Neural progenitor cell (in vitro differentiated cells): ENCODE measurements around the gene TMEM47. TPM values are rescaled to one million over a fixed set of nuclear protein-coding genes. Genes with fewer than 3 reads are reported as not detected.

Experiments
- DNase-seq: peaks from one replicate; pipeline ENCODE4 v3.0.0-alpha.2; 2016; ENCODE audit warnings: low spot score
- H2AFZ ChIP-seq: fragments of 200-600 bp; sonication (generic); replicated peaks from 2 replicates; pipeline ENCODE4 v1.6.1; 2016; ENCODE audit warnings: antibody characterized with exemption
- H3F3A ChIP-seq: fragments of 200-600 bp; sonication (generic); 2 replicates; pipeline ENCODE4 v1.6.1; 2016; ENCODE audit warnings: antibody characterized with exemption, low read depth
- H3K27ac ChIP-seq: fragments of 200-600 bp; sonication (generic); 2 replicates; pipeline ENCODE4 v1.5.1; 2016; ENCODE audit warnings: mild to moderate bottlenecking
- H3K27me3 ChIP-seq: fragments of 200-600 bp; sonication (generic); 2 replicates; pipeline ENCODE4 v1.6.1; 2016; ENCODE audit warnings: mild to moderate bottlenecking, moderate library complexity
- H3K36me3 ChIP-seq: fragments of 200-600 bp; sonication (generic); 2 replicates; pipeline ENCODE4 v1.5.1; 2016
- H3K4me1 ChIP-seq: fragments of 200-600 bp; sonication (generic); 2 replicates; pipeline ENCODE4 v1.6.1; 2016; ENCODE audit warnings: mixed run types
- H3K4me2 ChIP-seq: fragments of 200-600 bp; sonication (generic); 2 replicates; pipeline ENCODE4 v1.6.1; 2016
- H3K4me3 ChIP-seq: fragments of 200-600 bp; sonication (generic); 2 replicates; pipeline ENCODE4 v1.5.1; 2016
- H3K79me2 ChIP-seq: fragments of 200-600 bp; sonication (generic); 2 replicates; pipeline ENCODE4 v1.6.1; 2016; ENCODE audit warnings: low read depth
- H3K9ac ChIP-seq: fragments of 200-600 bp; sonication (generic); 2 replicates; pipeline ENCODE4 v1.6.1; 2016
- H3K9me3 ChIP-seq: fragments of 200-600 bp; sonication (generic); 2 replicates; pipeline ENCODE4 v1.5.1; 2016; ENCODE audit warnings: low read depth
- H4K20me1 ChIP-seq: fragments of 200-600 bp; sonication (generic); 2 replicates; pipeline ENCODE4 v1.6.1; 2016; ENCODE audit warnings: low read depth
- H3K27ac Mint-ChIP-seq: 3 replicates; pipeline ENCODE4 v1.8.0; 2021; ENCODE audit warnings: mixed read lengths
- H3K27me3 Mint-ChIP-seq: 2 replicates; pipeline ENCODE4 v1.8.0; 2022; ENCODE audit warnings: low read depth, mild to moderate bottlenecking, inconsistent platforms, moderate library complexity, mixed read lengths; ENCODE audit not compliant: insufficient read depth
- H3K36me3 Mint-ChIP-seq: 3 replicates; pipeline ENCODE4 v1.8.0; 2021; ENCODE audit warnings: mixed read lengths
- H3K4me1 Mint-ChIP-seq: 3 replicates; pipeline ENCODE4 v1.8.0; 2021; ENCODE audit warnings: mixed read lengths
- H3K4me3 Mint-ChIP-seq: 3 replicates; pipeline ENCODE4 v1.8.0; 2021; ENCODE audit warnings: mild to moderate bottlenecking, moderate library complexity, mixed read lengths
- H3K9me3 Mint-ChIP-seq: 3 replicates; pipeline ENCODE4 v1.8.0; 2020; ENCODE audit warnings: mixed read lengths
- EZH2 ChIP-seq: fragments of 200-600 bp; sonication (generic); IDR thresholded peaks from 2 replicates; pipeline ENCODE4 v1.6.1; 2017; ENCODE audit warnings: antibody characterized with exemption, mild to moderate bottlenecking, moderate library complexity
- EZH2phosphoT487 ChIP-seq: fragments of 200-600 bp; sonication (generic); IDR thresholded peaks from 2 replicates; pipeline ENCODE4 v1.6.1; 2017; ENCODE audit warnings: antibody characterized with exemption
- total RNA-seq: library from RNA; depleted of rRNA; stranded (reverse); fragments of >200 nt; gene quantifications from 2 replicates; pipeline ENCODE4 v1.2.3, GENCODE V29; 2015; ENCODE audit warnings: low replicate concordance
- TF ChIP-seq, protein P1 (sequence below): fragments of 200-600 bp; sonication (generic); IDR thresholded peaks from 2 replicates; pipeline ENCODE4 v1.5.1; 2017; ENCODE audit warnings: antibody characterized with exemption, mild to moderate bottlenecking

TMEM47 gene
- total RNA-seq, 1 donor from 2014 or later: 106 TPM

DNA sequence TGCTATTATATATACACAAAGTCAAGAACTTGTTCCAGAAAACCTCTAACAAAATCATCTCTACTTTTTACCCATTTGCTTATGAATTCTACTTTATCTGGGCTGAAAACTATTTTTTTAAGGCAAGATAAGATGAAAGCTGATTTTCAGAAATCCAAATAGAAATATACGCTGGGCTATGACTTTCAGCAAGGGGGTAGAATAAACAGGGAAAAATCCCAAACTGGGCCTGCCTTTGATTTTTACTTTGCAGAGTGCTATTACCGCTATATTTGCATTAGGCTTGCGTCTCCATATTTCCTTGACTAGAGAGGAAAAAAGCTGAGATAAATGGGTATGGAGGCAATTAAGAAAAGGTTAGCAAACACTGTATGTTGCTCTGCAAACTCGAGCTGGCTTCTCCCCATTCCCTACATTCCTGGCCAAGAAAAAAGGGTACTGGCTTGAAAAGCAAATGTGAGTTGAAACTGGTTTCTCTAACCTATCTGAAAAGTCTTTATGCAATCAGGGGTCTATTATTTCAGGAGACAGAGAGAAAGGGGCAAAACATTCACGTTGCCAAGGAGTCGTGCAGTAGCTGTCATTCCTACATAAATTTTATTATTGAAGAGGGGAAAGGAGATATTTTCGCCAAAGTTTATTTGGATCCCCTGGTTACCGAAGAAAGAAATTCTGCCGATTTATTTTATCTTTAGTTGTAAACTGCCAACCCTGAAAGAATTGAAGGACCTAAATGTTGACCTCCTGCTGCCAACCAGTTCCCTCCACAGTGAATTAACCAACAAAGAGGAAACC is 2.2 kb downstream of the TMEM47 start:
- peaks cover 71% of the 10 kb centered on the region for H3K79me2 ChIP-seq
- peaks cover 32% of the 10 kb centered on the region for H3F3A ChIP-seq
- Mint-ChIP-seq H3K27me3 (peaks cover 6% of the 10 kb centered on the region), H3K27ac (peak overlapping the region; percentile 94), H3K9me3 (peaks cover 25% of the 10 kb centered on the region), H3K4me3 (peak overlapping the region; percentile 96), H3K36me3 (peaks cover 10% of the 10 kb centered on the region), H3K4me1 (peaks cover 13% of the 10 kb centered on the region)
- peak overlapping the region; percentile 95 for H3K4me3 ChIP-seq
- H3K4me2 ChIP-seq: peak overlapping the region; percentile 76
- TF ChIP-seq EZH2 (no peak), EZH2phosphoT487 (no peak)
- TF ChIP-seq, protein P1, sequence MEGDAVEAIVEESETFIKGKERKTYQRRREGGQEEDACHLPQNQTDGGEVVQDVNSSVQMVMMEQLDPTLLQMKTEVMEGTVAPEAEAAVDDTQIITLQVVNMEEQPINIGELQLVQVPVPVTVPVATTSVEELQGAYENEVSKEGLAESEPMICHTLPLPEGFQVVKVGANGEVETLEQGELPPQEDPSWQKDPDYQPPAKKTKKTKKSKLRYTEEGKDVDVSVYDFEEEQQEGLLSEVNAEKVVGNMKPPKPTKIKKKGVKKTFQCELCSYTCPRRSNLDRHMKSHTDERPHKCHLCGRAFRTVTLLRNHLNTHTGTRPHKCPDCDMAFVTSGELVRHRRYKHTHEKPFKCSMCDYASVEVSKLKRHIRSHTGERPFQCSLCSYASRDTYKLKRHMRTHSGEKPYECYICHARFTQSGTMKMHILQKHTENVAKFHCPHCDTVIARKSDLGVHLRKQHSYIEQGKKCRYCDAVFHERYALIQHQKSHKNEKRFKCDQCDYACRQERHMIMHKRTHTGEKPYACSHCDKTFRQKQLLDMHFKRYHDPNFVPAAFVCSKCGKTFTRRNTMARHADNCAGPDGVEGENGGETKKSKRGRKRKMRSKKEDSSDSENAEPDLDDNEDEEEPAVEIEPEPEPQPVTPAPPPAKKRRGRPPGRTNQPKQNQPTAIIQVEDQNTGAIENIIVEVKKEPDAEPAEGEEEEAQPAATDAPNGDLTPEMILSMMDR: no peak
- H3K9me3 ChIP-seq: no peaks in the 10 kb centered on the region
- H4K20me1 ChIP-seq: peaks cover 26% of the 10 kb centered on the region
- peaks cover 28% of the 10 kb centered on the region for H3K4me1 ChIP-seq
- no peaks in the 10 kb centered on the region for H3K27me3 ChIP-seq
- no peak overlapping the region for H2AFZ ChIP-seq
- H3K9ac ChIP-seq: peak overlapping the region; percentile 73
- peak overlapping the region; percentile 96 for H3K27ac ChIP-seq
- peak; percentile 47 for DNase-seq
- no peaks in the 10 kb centered on the region for H3K36me3 ChIP-seq

DNA sequence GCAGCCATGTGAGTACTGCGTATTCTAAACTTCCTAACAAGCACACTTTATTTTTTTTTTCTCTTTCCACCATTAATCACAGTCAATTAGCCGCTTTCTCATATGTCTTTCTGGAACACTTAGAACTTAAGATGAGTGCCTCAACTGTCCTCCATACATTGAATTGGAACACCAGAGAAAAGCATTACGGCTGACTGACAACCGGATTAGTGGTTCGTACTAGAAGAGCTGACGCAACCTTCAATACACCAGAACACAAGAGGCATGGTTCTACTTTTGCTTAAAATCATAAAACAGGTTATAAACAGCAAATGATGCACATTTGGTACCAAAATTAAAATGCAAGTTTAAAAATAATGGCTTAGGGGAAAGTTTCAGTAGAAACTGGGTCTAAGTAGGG is 3.3 kb downstream of the TMEM47 start:
- H3K9me3 Mint-ChIP-seq: peaks cover 28% of the 10 kb centered on the region
- peak overlapping the region; percentile 96 for H3K27ac ChIP-seq
- H3K4me1 Mint-ChIP-seq: peaks cover 13% of the 10 kb centered on the region
- H3K27ac Mint-ChIP-seq: peak overlapping the region; percentile 94
- H3K36me3 Mint-ChIP-seq: peaks cover 15% of the 10 kb centered on the region
- no peak overlapping the region for H2AFZ ChIP-seq
- H3K9ac ChIP-seq: peak overlapping the region; percentile 73
- H3K4me3 ChIP-seq: peak overlapping the region; percentile 95
- peaks cover 6% of the 10 kb centered on the region for H3K27me3 Mint-ChIP-seq
- peak; percentile 88 for DNase-seq
- H3K4me1 ChIP-seq: peaks cover 28% of the 10 kb centered on the region
- TF ChIP-seq EZH2: no peak
- no peak for TF ChIP-seq EZH2phosphoT487
- TF ChIP-seq, protein P1: no peak
- no peaks in the 10 kb centered on the region for H3K27me3 ChIP-seq
- H3K4me3 Mint-ChIP-seq: peak overlapping the region; percentile 96
- peaks cover 82% of the 10 kb centered on the region for H3K79me2 ChIP-seq
- no peaks in the 10 kb centered on the region for H3K9me3 ChIP-seq
- peaks cover 5% of the 10 kb centered on the region for H3K36me3 ChIP-seq
- peak overlapping the region; percentile 76 for H3K4me2 ChIP-seq
- H4K20me1 ChIP-seq: peaks cover 26% of the 10 kb centered on the region
- peaks cover 32% of the 10 kb centered on the region for H3F3A ChIP-seq

DNA sequence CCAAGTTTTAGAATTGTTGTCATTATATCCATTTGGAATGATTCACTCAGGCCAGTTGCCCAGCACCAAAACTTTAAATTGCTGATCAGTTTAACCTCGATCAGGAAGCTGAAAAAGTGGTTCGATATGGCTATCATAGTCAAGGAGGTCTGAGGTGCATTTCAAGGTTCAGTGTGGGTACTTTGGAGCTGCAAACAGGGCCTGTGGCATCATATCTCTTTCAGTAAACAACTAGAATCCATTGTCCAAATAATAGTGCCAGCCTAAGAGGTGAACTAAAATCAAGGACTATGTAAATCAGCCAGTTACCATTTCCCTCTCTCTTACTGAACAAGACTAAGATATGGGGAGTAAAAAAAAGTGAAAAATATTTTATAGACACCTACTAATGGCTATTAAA is 14.2 kb downstream of the TMEM47 start:
- no peak overlapping the region for H3K4me3 ChIP-seq
- no peak for DNase-seq
- no peaks in the 10 kb centered on the region for H3K36me3 ChIP-seq
- no peaks in the 10 kb centered on the region for H3F3A ChIP-seq
- Mint-ChIP-seq H3K9me3 (peaks cover 4% of the 10 kb centered on the region), H3K27ac (no peak overlapping the region), H3K36me3 (peaks cover under 1% of the 10 kb centered on the region), H3K4me1 (peaks cover 2% of the 10 kb centered on the region), H3K27me3 (no peaks in the 10 kb centered on the region), H3K4me3 (no peak overlapping the region)
- TF ChIP-seq EZH2phosphoT487 (no peak), EZH2 (no peak)
- TF ChIP-seq, protein P1: no peak
- peaks cover 100% of the 10 kb centered on the region for H3K79me2 ChIP-seq
- no peak overlapping the region for H2AFZ ChIP-seq
- H3K27ac ChIP-seq: no peak overlapping the region
- H3K27me3 ChIP-seq: no peaks in the 10 kb centered on the region
- peaks cover 40% of the 10 kb centered on the region for H3K4me1 ChIP-seq
- no peak overlapping the region for H3K4me2 ChIP-seq
- H4K20me1 ChIP-seq: peaks cover 90% of the 10 kb centered on the region
- H3K9me3 ChIP-seq: no peaks in the 10 kb centered on the region
- no peak overlapping the region for H3K9ac ChIP-seq
